ENCODE measurements around the gene FOXO3.

- TF ChIP-seq HMGXB4 (CRISPR knock-in tag; IDR thresholded peaks at IDR 0.05; ENCODE audit: borderline replicate concordance in 1 of 2, low read depth in 1 of 2): no peak
- TF ChIP-seq CTCF (CRISPR knock-in tag; IDR thresholded peaks at IDR 0.05): no peak
- TF ChIP-seq ZBTB7B (CRISPR knock-in tag; IDR thresholded peaks at IDR 0.05): no peak
- no peak for TF ChIP-seq ZMYM4 (CRISPR knock-in tag; IDR thresholded peaks at IDR 0.05)
- no peak for TF ChIP-seq MYC (CRISPR knock-in tag; IDR thresholded peaks at IDR 0.05; ENCODE audit: borderline replicate concordance)
- TF ChIP-seq CHD2 (IDR thresholded peaks at IDR 0.05; ENCODE audit: low read depth, low read length): no peak
- TF ChIP-seq BHLHE40 (IDR thresholded peaks at IDR 0.05; ENCODE audit: low read length): no peak
- TF ChIP-seq TEAD2 (CRISPR knock-in tag; IDR thresholded peaks at IDR 0.05): no peak
- no peak for TF ChIP-seq POLR2AphosphoS5 (IDR thresholded peaks at IDR 0.05; ENCODE audit: low read depth, low read length)
- no peak for TF ChIP-seq ZNF33B (CRISPR knock-in tag; IDR thresholded peaks at IDR 0.05)
- no peak for TF ChIP-seq ZNF740 (CRISPR knock-in tag; IDR thresholded peaks at IDR 0.05)
Measured at GRCh38 chr6:108596956-108597355, 36.2 kb downstream of the FOXO3 start.
